ENCODE results near the gene PDIA4. TPM values are rescaled to one million over a fixed set of nuclear protein-coding genes. Genes with fewer than 3 reads are reported as not detected.
"Not testable (repeated sequence)": the region's sequence is repeated elsewhere in the genome, so short reads cannot be mapped to it uniquely, and the experiment has no call there.

Gene PDIA4
- total and polyA plus RNA-seq, 12 donors = 10.2 to 64.5 (median 24.6) TPM

GRCh38 chr7:149036676-149037075 is 8.4 kb upstream of the PDIA4 start:
- no peaks in the 10 kb centered on the region for H3K27me3 ChIP-seq
- H3K27ac ChIP-seq = no peak overlapping the region
- no peaks in the 10 kb centered on the region for H3K4me1 ChIP-seq
- peaks cover 0 to 8% (median 0%) of the 10 kb centered on the region in 11 donors for H3K9me3 ChIP-seq
- no peak for DNase-seq
- no peak for ATAC-seq
- H3K36me3 ChIP-seq = no peaks in the 10 kb centered on the region
- no peak for TF ChIP-seq CTCF (IDR thresholded peaks at IDR 0.05)
- intact Hi-C loops (cut with DNase I) = no loop called here
- WGBS, 2 donors = 98 to 100% methylated on average over 1 of the region's 1 CpG
- H3K4me3 ChIP-seq = no peak overlapping the region

- DNase-seq (no peak), ATAC-seq (no peak)
- no peaks in the 10 kb centered on the region for H3K27me3 ChIP-seq
- H3K4me3 ChIP-seq = no peak overlapping the region
- TF ChIP-seq CTCF (IDR thresholded peaks at IDR 0.05) = no peak
- intact Hi-C loops (cut with DNase I) = no loop called here
- H3K4me1 ChIP-seq = peaks cover 0 to 23% (median 19%) of the 10 kb centered on the region in 9 donors
- no peak overlapping the region for H3K27ac ChIP-seq
- peaks cover 0 to 2% (median 0%) of the 10 kb centered on the region in 11 donors for H3K9me3 ChIP-seq
- no peaks in the 10 kb centered on the region for H3K36me3 ChIP-seq
- 96 to 98% methylated on average over 3 of the region's 3 CpGs for WGBS, 2 donors
Measured at GRCh38 chr7:149031353-149031910, 3.1 kb upstream of the PDIA4 start.

- intact Hi-C loops (cut with DNase I); H3K4me3 ChIP-seq; H3K36me3 ChIP-seq; ATAC-seq; H3K27me3 ChIP-seq; H3K27ac ChIP-seq; DNase-seq; H3K9me3 ChIP-seq: not testable (repeated sequence)
- 87 to 97% methylated on average over 9 of the region's 9 CpGs for WGBS, 2 donors
- peaks cover 0 to 32% (median 22%) of the 10 kb centered on the region in 9 donors for H3K4me1 ChIP-seq
Measured at GRCh38 chr7:149030439-149030838, 2.1 kb upstream of the PDIA4 start.

DNA sequence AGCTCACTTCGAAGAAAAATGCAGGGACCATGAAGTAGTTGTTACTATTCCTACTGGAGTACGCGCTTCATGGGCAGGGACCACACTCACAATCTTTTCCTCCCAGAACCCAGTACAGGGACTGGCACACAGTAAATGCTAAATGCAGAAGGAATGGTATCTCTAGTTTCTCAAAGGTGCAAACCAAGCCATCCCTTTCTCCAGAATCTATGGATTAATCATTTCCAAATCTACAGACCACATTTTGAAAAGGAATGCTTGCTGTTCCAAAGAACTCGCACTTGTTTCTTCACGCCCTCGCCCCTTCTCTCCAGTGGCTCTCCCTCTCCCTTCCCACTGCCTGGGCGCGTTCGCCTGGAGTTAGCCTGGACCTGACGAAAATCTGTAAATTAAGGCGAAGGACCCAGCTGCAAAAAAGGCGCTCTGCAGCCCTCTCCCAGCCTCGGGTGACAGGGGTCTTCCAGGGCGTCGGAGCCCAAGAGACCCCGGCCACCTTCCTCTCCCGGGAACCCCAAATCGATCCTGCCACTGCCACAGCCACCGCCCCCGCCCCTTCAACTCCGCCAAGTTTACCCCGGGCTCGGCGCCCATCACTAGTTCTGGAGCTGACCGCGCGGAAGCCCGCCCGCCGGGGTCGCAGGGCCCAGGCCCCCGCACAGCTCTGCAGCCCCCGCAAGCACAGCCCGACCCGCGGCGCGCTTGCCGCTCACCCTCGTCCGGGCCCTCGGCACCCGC is 527 bp downstream of the PDIA4 start:
- DNase-seq (no peak), ATAC-seq (peak in 1 of 8 donors; percentile 0)
- H3K4me3 ChIP-seq = peak overlapping the region; percentile 63 to 92 (median 84)
- intact Hi-C loops (cut with DNase I) = loop anchor here in 7 of 10 donors (1.0 to 10.0 kb wide), 9 partner anchors 35 to 64 kb away; partner anchors contain the start of gene ZNF786 (in 2 of the 7)
- peaks cover 0 to 9% (median 0%) of the 10 kb centered on the region in 9 donors for H3K36me3 ChIP-seq
- peak overlapping the region; percentile 44 to 95 (median 88) for H3K27ac ChIP-seq
- TF ChIP-seq CTCF (IDR thresholded peaks at IDR 0.05) = no peak
- H3K27me3 ChIP-seq = no peaks in the 10 kb centered on the region
- WGBS, 2 donors = 1% methylated on average over 43 of the region's 43 CpGs
- peaks cover 0 to 40% (median 24%) of the 10 kb centered on the region in 9 donors for H3K4me1 ChIP-seq
- no peaks in the 10 kb centered on the region for H3K9me3 ChIP-seq

All from heart right ventricle (tissue), 16 donors.